ENCODE measurements around the gene AGRN.
"Not testable (repeated sequence)": the region's sequence is repeated elsewhere in the genome, so short reads cannot be mapped to it uniquely, and the experiment has no call there.

The AGRN gene

DNA sequence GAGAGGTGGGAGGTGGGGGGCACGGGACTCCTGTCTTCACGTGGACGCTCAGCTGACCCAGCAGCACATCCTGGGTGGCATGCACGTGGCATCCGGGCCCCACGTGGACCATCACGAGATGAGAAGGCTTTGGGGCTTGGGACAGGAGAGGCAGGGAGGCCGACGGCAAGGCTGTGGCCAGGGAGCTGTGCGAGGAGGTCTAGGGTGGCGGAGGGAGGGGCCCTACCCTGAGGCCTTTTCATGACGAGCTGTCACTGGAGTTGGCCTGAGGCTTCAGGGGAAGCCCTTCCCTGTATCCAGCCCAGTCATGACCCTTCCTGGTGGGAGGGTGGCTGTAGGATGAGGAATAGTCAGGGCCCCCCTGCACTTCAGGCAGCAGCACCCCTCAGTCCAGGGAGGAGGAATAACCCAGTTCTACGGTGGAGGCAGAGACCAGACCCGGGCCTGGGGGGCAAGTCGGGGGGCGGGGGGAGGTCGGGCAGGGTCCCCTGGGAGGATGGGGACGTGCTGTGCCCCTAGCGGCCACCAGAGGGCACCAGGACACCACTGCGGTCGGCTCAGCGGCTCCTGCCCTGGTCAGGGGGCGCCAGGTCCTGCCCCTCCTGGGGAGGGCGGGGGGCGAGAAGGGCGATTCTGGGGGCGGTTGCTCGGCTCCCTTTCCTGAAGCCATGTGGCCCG, 36.0 kb upstream of the AGRN start:
- TF ChIP-seq, protein P1, sequence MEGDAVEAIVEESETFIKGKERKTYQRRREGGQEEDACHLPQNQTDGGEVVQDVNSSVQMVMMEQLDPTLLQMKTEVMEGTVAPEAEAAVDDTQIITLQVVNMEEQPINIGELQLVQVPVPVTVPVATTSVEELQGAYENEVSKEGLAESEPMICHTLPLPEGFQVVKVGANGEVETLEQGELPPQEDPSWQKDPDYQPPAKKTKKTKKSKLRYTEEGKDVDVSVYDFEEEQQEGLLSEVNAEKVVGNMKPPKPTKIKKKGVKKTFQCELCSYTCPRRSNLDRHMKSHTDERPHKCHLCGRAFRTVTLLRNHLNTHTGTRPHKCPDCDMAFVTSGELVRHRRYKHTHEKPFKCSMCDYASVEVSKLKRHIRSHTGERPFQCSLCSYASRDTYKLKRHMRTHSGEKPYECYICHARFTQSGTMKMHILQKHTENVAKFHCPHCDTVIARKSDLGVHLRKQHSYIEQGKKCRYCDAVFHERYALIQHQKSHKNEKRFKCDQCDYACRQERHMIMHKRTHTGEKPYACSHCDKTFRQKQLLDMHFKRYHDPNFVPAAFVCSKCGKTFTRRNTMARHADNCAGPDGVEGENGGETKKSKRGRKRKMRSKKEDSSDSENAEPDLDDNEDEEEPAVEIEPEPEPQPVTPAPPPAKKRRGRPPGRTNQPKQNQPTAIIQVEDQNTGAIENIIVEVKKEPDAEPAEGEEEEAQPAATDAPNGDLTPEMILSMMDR (IDR thresholded peaks at IDR 0.05; ENCODE audit: insufficient read depth, low read length, poor library complexity, severe bottlenecking): peak; percentile 97
- no peaks in the 10 kb centered on the region for H3K36me3 ChIP-seq (ENCODE audit: control insufficient read depth, insufficient read depth, low read length)
- no peaks in the 10 kb centered on the region; the same call in 1 of the 2 replicates for H3K27me3 ChIP-seq (replicated peaks; ENCODE audit: control insufficient read depth, insufficient read depth, low read length)
- peak; percentile 39 for DNase-seq (ENCODE audit: extremely low read depth, insufficient read length)
- H3K4me3 ChIP-seq (replicated peaks; ENCODE audit: low read depth, low read length): no peak overlapping the region

DNA sequence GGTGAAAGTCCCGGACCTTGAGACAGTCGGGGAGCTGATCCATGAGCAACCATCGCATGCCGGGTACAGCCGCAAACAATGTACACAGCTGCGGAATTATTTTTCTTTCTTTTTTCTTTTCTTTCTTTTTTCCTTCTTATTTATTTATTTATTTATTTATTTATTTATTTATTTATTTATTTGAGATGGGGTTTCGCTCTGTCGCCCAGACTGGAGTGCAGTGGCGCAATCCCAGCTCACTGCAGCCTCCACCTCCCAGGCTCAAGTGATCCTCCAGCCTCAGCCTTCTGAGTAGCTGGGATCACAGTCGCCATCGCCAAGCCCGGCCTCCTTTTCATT, 35.5 kb upstream of the AGRN start:
- no peaks in the 10 kb centered on the region; the same call in 1 of the 2 replicates for H3K27me3 ChIP-seq (replicated peaks; ENCODE audit: control insufficient read depth, insufficient read depth, low read length)
- no peaks in the 10 kb centered on the region for H3K36me3 ChIP-seq (ENCODE audit: control insufficient read depth, insufficient read depth, low read length)
- no peak for DNase-seq (ENCODE audit: extremely low read depth, insufficient read length)
- TF ChIP-seq, protein P1 (IDR thresholded peaks at IDR 0.05; ENCODE audit: insufficient read depth, low read length, poor library complexity, severe bottlenecking): no peak
- H3K4me3 ChIP-seq (replicated peaks; ENCODE audit: low read depth, low read length): no peak overlapping the region

DNA sequence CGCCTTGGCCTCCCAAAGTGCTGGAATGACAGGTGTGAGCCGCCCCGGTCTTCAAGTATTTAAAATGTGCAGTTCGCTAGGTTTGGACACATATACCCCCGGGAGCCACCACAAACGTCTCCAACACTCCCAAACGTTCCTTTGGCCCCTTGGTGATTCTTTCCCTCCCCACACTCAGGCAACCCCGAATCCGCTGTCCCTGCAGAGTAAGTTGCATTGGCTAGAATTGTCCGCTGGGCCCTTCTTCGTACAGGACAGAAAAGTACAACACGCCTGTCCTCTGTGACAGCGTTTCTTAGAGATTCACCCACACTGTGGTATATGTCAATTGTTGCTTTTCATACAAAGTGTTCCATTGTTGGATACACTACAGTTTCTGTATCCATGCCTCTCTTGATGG, 34.8 kb upstream of the AGRN start:
- DNase-seq (ENCODE audit: extremely low read depth, insufficient read length): no peak
- TF ChIP-seq, protein P1 (IDR thresholded peaks at IDR 0.05; ENCODE audit: insufficient read depth, low read length, poor library complexity, severe bottlenecking): no peak
- Histone ChIP-seq H3K36me3 (ENCODE audit: control insufficient read depth, insufficient read depth, low read length) (no peaks in the 10 kb centered on the region), H3K4me3 (replicated peaks; ENCODE audit: low read depth, low read length) (no peak overlapping the region), H3K27me3 (replicated peaks; ENCODE audit: control insufficient read depth, insufficient read depth, low read length) (no peaks in the 10 kb centered on the region; the same call in 1 of the 2 replicates)

DNA sequence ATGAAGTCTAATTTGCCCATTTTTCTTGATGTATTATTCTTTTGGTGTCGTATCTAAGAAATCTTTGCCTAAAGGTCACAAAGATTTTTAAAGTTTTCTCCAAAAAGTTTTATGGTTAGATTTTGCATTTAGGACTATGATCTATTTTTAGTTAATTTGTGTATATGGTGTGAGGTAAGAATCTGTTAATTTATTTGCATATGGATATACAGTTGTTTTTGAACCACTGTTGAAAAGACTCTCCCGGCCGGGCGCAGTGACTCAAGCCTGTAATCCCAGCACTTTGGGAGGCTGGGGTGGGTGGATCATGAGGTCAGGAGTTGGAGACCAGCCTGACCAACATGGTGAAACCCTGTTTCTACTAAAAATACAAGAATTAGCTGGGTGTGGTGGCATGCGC, 31.9 kb upstream of the AGRN start:
- not testable (repeated sequence) for DNase-seq (ENCODE audit: extremely low read depth, insufficient read length); H3K27me3 ChIP-seq (replicated peaks; ENCODE audit: control insufficient read depth, insufficient read depth, low read length); H3K4me3 ChIP-seq (replicated peaks; ENCODE audit: low read depth, low read length); H3K36me3 ChIP-seq (ENCODE audit: control insufficient read depth, insufficient read depth, low read length)

DNA sequence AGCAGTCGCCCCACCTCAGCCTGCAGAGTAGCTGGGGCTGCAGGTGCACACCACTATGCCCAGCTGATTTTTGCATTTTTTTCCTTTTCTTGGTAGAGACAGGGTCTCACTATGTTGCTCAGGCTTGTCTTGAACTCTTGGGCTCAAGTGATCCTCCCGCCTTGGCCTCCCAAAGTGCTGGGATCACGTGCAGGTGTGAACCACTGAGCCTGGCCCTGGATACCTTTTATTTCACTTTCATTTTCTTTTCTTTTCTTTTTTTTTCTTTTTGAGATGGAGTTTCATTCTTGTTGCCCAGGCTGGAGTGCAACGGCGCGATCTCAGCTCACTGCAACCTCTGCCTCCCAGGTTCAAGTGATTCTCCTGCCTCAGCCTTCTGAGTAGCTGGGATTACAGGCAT, 28.6 kb upstream of the AGRN start:
- not testable (repeated sequence) for DNase-seq (ENCODE audit: extremely low read depth, insufficient read length); H3K36me3 ChIP-seq (ENCODE audit: control insufficient read depth, insufficient read depth, low read length); H3K4me3 ChIP-seq (replicated peaks; ENCODE audit: low read depth, low read length); H3K27me3 ChIP-seq (replicated peaks; ENCODE audit: control insufficient read depth, insufficient read depth, low read length)

DNA sequence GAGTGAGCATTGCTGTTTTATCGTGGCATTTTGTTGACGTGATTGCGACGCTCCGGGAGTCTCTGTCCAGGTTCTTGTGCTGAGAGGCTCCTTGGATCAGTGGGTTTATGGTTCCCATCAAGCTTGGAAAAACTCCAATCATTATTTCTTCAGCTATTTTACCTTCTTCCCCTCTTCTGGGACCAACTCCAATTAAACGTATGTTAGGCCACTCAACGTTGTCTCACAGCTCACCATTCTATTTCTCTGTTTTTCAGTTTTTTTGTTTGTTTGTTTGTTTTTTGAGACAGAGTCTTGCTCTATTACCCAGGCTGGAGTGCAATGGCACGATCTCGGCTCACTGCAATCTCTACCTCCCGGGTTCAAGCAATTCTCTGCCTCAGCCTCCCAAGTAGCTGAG, 28.0 kb upstream of the AGRN start:
- DNase-seq (ENCODE audit: extremely low read depth, insufficient read length): no peak
- H3K27me3 ChIP-seq (replicated peaks; ENCODE audit: control insufficient read depth, insufficient read depth, low read length): no peaks in the 10 kb centered on the region; the same call in 1 of the 2 replicates
- H3K4me3 ChIP-seq (replicated peaks; ENCODE audit: low read depth, low read length): no peak overlapping the region
- TF ChIP-seq, protein P1 (IDR thresholded peaks at IDR 0.05; ENCODE audit: insufficient read depth, low read length, poor library complexity, severe bottlenecking): no peak
- H3K36me3 ChIP-seq (ENCODE audit: control insufficient read depth, insufficient read depth, low read length): no peaks in the 10 kb centered on the region

DNA sequence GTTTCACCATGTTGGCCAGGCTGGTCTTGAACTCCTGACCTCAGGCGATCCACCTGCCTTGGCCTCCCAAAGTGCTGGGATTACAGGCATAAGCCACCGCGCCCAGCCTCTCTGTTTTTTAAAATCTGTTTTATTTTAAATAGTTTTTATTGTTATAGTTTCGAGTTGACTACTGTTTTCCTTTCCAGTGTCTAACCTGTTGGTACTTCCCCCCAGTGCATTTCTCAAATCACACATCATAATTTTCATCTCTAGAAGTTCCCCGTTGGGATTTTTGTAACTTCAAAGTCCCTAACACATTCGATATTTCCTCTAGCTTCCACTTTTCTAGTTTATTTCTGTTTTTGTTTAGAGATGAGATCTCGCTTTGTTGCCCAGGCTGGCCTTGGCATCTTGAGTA, 27.6 kb upstream of the AGRN start:
- H3K4me3 ChIP-seq (replicated peaks; ENCODE audit: low read depth, low read length): no peak overlapping the region
- DNase-seq (ENCODE audit: extremely low read depth, insufficient read length): no peak
- TF ChIP-seq, protein P1 (IDR thresholded peaks at IDR 0.05; ENCODE audit: insufficient read depth, low read length, poor library complexity, severe bottlenecking): no peak
- no peaks in the 10 kb centered on the region for H3K36me3 ChIP-seq (ENCODE audit: control insufficient read depth, insufficient read depth, low read length)
- H3K27me3 ChIP-seq (replicated peaks; ENCODE audit: control insufficient read depth, insufficient read depth, low read length): no peaks in the 10 kb centered on the region; the same call in 1 of the 2 replicates

All from GM06990 (cell line).